Tibial nerve (tissue), 4 donors: Measurements from ENCODE around the gene ARID1B. TPM values are rescaled to one million over a fixed set of nuclear protein-coding genes. Genes with fewer than 3 reads are reported as not detected.
"Not testable (repeated sequence)": the region's sequence is repeated elsewhere in the genome, so short reads cannot be mapped to it uniquely, and the experiment has no call there.

Experiments
- DNase-seq, 2 donors: peaks; one replicate each; pipeline ENCODE4 v3.0.0-alpha.2; 2019; ENCODE audit warnings: low spot score in 2 of 2
- H3K27ac ChIP-seq, 4 donors: fragments of 200-600 bp; sonication (generic) in 3 of 4; one replicate each; pipeline ENCODE4 v1.5.1; 2017 to 2019; ENCODE audit warnings: mild to moderate bottlenecking in 1 of 4
- H3K27me3 ChIP-seq, 2 donors: fragments of 200-600 bp; sonication (generic) in 1 of 2; one replicate each; pipeline versions ENCODE4 v1.5.1 to v1.6.0; 2017 to 2019
- H3K36me3 ChIP-seq, 3 donors: fragments of 200-600 bp; sonication (generic); one replicate each; pipeline ENCODE4 v1.5.1; 2018 to 2019
- H3K4me1 ChIP-seq, 4 donors: fragments of 200-600 bp; sonication (generic) in 3 of 4; one replicate each; pipeline ENCODE4 v1.5.1; 2017 to 2019
- H3K4me3 ChIP-seq, 4 donors: fragments of 200-600 bp; sonication (generic) in 3 of 4; one replicate each; pipeline ENCODE4 v1.5.1; 2017 to 2019; ENCODE audit warnings: mild to moderate bottlenecking in 1 of 4, moderate library complexity in 1 of 4
- H3K9me3 ChIP-seq, 4 donors: fragments of 200-600 bp; sonication (generic) in 3 of 4; one replicate each; pipeline ENCODE4 v1.5.1; 2017 to 2019
- EP300 ChIP-seq, 2 donors: sonication (generic); formaldehyde crosslinking; IDR thresholded peaks; one replicate each; pipeline ENCODE4 v1.6.1; 2017; ENCODE audit warnings: antibody characterized with exemption in 2 of 2, mild to moderate bottlenecking in 1 of 2
- POLR2A ChIP-seq, 2 donors: fragments of 450-650 bp; IDR thresholded peaks; one replicate each; pipeline ENCODE4 v1.6.1; 2017; ENCODE audit warnings: antibody characterized with exemption in 2 of 2, mild to moderate bottlenecking in 2 of 2, moderate library complexity in 2 of 2
- WGBS, 2 donors: methylation state at CpG; one replicate each; pipeline ENCODE4 v1.1.5; 2018; 5-methylcytosine and 5-hydroxymethylcytosine counted together
- total RNA-seq, 4 donors: library from RNA; depleted of rRNA; stranded (reverse); fragments of >200 nt; gene quantifications; one replicate each; pipeline ENCODE4 v1.1.0, GENCODE V29; 2016
- TF ChIP-seq, protein P1 (sequence below), 5 experiments: fragments of 200-600 bp in 3 of 5; fragments of 450-650 bp in 2 of 5; sonication (generic) in 3 of 5; IDR thresholded peaks; one replicate each; pipeline ENCODE4 v1.5.1; 2016 to 2019; ENCODE audit warnings: antibody characterized with exemption in 5 of 5, mild to moderate bottlenecking in 3 of 5, moderate library complexity in 2 of 5

Gene ARID1B
- total RNA-seq, 4 donors from 2014 or later, result 91.5 to 123 (median 110) TPM

DNA sequence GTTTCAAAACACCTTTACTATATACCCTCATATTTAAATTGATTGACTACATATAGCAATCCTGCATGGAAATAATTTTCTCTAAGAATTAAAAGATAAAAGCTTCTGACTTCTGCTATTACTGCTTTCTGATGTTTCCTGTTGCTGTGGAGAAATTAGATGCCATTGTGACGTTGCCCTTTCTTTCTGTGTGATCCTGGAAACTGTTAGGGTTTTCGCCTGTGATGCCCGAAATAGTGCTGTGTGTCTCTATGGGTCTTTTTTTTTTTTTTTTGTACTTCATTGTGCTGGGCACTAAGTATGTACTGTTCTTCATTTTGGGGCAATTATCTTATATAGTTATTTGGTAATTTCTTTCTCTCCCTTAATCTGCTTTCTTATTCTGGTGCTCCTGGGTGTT, 205.0 kb downstream of the ARID1B start:
- TF ChIP-seq EP300 (IDR thresholded peaks at IDR 0.05), result no peak
- TF ChIP-seq, protein P1, sequence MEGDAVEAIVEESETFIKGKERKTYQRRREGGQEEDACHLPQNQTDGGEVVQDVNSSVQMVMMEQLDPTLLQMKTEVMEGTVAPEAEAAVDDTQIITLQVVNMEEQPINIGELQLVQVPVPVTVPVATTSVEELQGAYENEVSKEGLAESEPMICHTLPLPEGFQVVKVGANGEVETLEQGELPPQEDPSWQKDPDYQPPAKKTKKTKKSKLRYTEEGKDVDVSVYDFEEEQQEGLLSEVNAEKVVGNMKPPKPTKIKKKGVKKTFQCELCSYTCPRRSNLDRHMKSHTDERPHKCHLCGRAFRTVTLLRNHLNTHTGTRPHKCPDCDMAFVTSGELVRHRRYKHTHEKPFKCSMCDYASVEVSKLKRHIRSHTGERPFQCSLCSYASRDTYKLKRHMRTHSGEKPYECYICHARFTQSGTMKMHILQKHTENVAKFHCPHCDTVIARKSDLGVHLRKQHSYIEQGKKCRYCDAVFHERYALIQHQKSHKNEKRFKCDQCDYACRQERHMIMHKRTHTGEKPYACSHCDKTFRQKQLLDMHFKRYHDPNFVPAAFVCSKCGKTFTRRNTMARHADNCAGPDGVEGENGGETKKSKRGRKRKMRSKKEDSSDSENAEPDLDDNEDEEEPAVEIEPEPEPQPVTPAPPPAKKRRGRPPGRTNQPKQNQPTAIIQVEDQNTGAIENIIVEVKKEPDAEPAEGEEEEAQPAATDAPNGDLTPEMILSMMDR (IDR thresholded peaks at IDR 0.05), result no peak
- no peak for TF ChIP-seq POLR2A (IDR thresholded peaks at IDR 0.05)
- no peak for DNase-seq
- WGBS, 2 donors, result 69% methylated on average over 3 of the region's 3 CpGs
- H3K36me3 ChIP-seq, result no peaks in the 10 kb centered on the region
- no peak overlapping the region for H3K27ac ChIP-seq
- H3K9me3 ChIP-seq, result no peaks in the 10 kb centered on the region
- no peaks in the 10 kb centered on the region for H3K27me3 ChIP-seq
- H3K4me1 ChIP-seq, result peaks cover 0 to 65% (median 17%) of the 10 kb centered on the region in 4 donors
- no peak overlapping the region for H3K4me3 ChIP-seq

DNA sequence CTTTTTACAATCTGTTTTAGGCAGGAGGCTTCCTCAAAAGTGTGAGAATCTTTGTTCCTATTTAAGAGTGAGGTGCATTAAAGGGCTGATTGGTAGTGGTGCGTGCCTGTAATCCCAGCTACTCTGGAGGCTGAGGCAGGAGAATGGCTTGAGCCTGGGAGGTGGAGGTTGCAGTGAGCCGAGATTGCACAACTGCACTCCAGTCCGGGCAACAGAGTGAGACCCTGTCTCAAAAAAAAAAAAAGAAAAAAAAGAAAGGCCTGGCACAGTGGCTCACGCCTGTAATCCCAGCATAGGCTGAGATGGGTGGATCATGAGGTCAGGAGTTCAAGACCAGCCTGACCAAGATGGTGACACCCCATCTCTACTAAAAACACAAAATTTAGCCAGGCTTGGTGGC, 205.7 kb downstream of the ARID1B start:
- H3K36me3 ChIP-seq, DNase-seq, H3K27me3 ChIP-seq, H3K4me3 ChIP-seq, H3K9me3 ChIP-seq, H3K27ac ChIP-seq: not testable (repeated sequence)
- WGBS, 2 donors, result 88 to 92% methylated on average over 4 of the region's 4 CpGs
- peaks cover 0 to 63% (median 17%) of the 10 kb centered on the region in 4 donors for H3K4me1 ChIP-seq

DNA sequence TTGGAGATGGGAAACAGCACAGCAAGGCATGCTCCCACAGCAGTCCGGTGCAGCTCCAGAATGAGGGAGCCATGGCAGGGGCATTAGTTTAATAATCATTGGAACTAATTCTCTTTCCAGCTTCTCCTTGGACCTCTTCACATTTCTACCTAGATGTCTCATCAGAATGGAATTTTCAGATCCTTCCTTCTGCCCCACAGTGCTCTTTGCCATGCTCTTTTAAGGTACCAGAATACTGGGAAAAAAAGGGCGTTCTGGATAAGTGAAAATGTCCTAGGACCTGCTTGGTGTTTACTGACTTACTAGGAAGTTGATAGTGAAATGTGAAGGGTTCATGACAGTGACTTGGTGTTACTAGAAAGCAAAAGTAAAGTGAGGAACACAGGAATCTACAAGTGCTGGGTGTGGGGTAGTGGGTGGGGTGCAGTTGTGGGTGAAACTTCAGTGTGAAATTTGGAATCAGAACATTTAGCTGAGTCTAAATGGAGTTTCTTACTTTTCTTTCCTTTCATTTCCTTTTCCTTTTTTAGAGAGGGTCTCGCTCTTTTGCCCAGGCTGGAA, 207.1 kb downstream of the ARID1B start:
- 91 to 95% methylated on average over 3 of the region's 3 CpGs for WGBS, 2 donors
- Histone ChIP-seq H3K9me3 (no peaks in the 10 kb centered on the region), H3K4me1 (peaks cover 0 to 59% (median 11%) of the 10 kb centered on the region in 4 donors), H3K27ac (no peak overlapping the region), H3K4me3 (no peak overlapping the region), H3K27me3 (no peaks in the 10 kb centered on the region), H3K36me3 (no peaks in the 10 kb centered on the region)
- no peak for TF ChIP-seq POLR2A (IDR thresholded peaks at IDR 0.05)
- no peak for DNase-seq

DNA sequence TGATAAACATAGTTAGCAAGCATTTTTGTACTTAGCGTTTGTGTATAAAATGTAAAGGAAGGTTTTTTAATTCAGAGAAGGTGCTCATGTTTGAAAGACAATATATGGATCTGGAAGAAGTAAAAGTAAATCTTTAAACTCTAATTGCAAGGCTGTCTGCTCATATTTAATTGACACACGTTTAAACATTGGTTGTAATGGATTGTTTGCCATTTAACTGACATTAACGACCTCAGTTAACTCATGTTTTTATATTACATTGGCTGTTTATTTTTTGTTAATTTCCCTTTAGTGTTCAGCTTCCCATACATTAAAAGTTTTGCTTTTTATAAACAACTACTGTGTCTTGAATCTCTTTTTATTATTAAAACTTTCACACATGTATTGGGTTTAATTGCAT, 208.1 kb downstream of the ARID1B start:
- no peak for DNase-seq
- Histone ChIP-seq H3K27me3 (no peaks in the 10 kb centered on the region), H3K36me3 (no peaks in the 10 kb centered on the region), H3K4me3 (no peak overlapping the region), H3K4me1 (peaks cover 0 to 58% (median 11%) of the 10 kb centered on the region in 4 donors), H3K27ac (no peak overlapping the region), H3K9me3 (no peaks in the 10 kb centered on the region)
- TF ChIP-seq, protein P1 (IDR thresholded peaks at IDR 0.05), result no peak
- 75% methylated on average over 3 of the region's 3 CpGs for WGBS, 2 donors

DNA sequence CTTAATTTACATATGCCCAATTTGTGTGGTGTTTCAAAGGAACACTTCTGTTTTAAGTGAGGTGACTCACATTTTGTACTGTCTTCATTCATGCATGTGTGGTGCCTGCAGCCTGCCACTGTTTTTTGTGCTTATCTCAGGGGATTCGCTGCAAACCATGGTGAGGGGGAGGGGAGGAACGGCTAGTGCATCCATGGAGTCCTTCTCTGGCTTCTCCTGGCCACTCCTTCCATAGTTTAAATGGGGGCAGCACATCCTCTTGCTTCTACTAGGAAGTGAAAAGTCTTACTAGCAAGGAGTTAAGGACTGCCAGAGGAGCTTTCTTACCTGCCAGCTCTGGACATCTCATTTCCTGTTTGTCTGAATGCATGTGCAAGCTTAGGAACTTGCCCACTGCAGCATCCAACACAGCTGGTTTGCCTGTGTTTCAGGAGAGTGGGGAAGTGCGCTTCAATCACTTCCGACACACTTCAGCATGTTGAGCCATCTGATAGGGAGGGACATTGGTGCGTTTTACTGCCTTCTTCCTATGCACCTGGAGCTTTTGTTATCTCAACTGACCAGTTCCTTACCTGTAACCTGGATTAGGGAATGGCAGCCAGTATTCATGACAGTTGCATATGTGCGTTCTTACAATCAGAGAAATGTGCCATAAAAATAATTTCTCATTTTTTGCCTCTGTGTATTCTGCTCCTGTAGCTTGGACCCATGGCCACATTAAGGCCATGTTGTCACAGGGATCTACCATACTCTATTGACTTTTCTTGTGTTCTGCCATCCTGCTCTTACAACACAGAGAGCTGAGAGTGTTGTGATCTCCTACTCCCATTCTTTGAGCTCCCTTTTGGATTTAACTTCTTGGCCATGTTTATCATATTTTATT, 211.3 kb downstream of the ARID1B start:
- H3K36me3 ChIP-seq, result no peaks in the 10 kb centered on the region
- 63 to 76% methylated on average over 6 of the region's 6 CpGs for WGBS, 2 donors

More for the DNA sequence above, 211.3 kb downstream of the ARID1B start:
- Histone ChIP-seq H3K4me1 (peaks cover 0 to 41% (median 11%) of the 10 kb centered on the region in 4 donors), H3K27ac (no peak overlapping the region), H3K9me3 (no peaks in the 10 kb centered on the region), H3K27me3 (no peaks in the 10 kb centered on the region), H3K4me3 (no peak overlapping the region)
- TF ChIP-seq POLR2A (IDR thresholded peaks at IDR 0.05) (no peak), EP300 (IDR thresholded peaks at IDR 0.05) (no peak)
- TF ChIP-seq, protein P1 (IDR thresholded peaks at IDR 0.05), result no peak
- DNase-seq, result no peak
